RWPE2 (cell line): ENCODE data around the gene IGHMBP2.

Experiments used
- ATAC-seq: fragments of 200-7000 bp; cut with Tn5 transposase; 3 replicates; pipeline ENCODE4 v1.9.1; 2021; ENCODE audit warnings: low read depth
- DNase-seq: peaks from one replicate; pipeline ENCODE4 v3.0.0-alpha.2; 2020; ENCODE audit warnings: low spot score
- H3K27ac ChIP-seq: fragments of 450-650 bp; 2 replicates; pipeline ENCODE4 v1.5.1; 2017; ENCODE audit warnings: mild to moderate bottlenecking; ENCODE audit not compliant: poor library complexity, severe bottlenecking
- H3K27me3 ChIP-seq: fragments of 250-450 bp; sonication (Bioruptor Pico); 2 replicates; pipeline ENCODE4 v1.5.1; 2021; ENCODE audit warnings: mild to moderate bottlenecking, moderate library complexity; ENCODE audit not compliant: insufficient read depth, poor library complexity, severe bottlenecking
- H3K36me3 ChIP-seq: fragments of 250-450 bp; sonication (Bioruptor Pico); 2 replicates; pipeline ENCODE4 v1.5.1; 2020; ENCODE audit warnings: low read depth, mild to moderate bottlenecking, moderate library complexity
- H3K4me1 ChIP-seq: fragments of 250-450 bp; sonication (Bioruptor Pico); 2 replicates; pipeline ENCODE4 v1.5.1; 2021; ENCODE audit warnings: mild to moderate bottlenecking, moderate library complexity; ENCODE audit not compliant: insufficient read depth, poor library complexity, severe bottlenecking
- H3K4me3 ChIP-seq: fragments of 250-450 bp; sonication (Bioruptor Pico); 2 replicates; pipeline ENCODE4 v1.5.1; 2021; ENCODE audit warnings: mild to moderate bottlenecking, moderate library complexity; ENCODE audit not compliant: severe bottlenecking
- H3K9me3 ChIP-seq: fragments of 250-450 bp; sonication (Bioruptor Pico); 2 replicates; pipeline ENCODE4 v1.5.1; 2021; ENCODE audit warnings: mild to moderate bottlenecking, moderate library complexity; ENCODE audit not compliant: severe bottlenecking
- TF ChIP-seq, protein P1 (sequence below): fragments of 450-650 bp; IDR thresholded peaks from one replicate; pipeline ENCODE4 v1.5.1; 2017; ENCODE audit warnings: mild to moderate bottlenecking, moderate library complexity; ENCODE audit not compliant: poor library complexity, severe bottlenecking

IGHMBP2 gene

DNA sequence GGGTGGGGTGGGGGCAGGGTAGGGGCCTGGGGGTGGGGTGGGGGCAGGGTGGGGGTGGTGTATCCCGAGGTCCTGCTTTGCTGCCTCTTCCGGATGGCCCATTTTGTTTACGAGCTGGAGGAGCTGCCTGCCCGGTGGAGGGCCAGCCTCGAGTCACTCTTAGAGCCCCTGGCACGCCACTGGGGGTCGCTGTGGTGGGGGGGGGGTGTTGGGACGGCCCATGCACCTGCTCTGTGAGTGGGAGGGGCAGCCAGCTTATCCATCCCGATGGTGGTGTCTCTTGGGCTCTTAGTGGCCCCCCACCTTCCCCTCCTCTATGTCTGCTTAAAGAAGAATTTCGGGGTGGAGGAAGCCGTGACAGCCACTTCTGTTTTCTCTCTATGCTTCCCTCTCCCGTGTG is 52.5 kb downstream of the IGHMBP2 start:
- H3K27me3 ChIP-seq = no peaks in the 10 kb centered on the region
- H3K9me3 ChIP-seq = no peaks in the 10 kb centered on the region
- H3K27ac ChIP-seq = no peak overlapping the region
- H3K36me3 ChIP-seq = no peaks in the 10 kb centered on the region
- no peak for ATAC-seq
- H3K4me3 ChIP-seq = no peak overlapping the region
- no peak for DNase-seq
- H3K4me1 ChIP-seq = no peaks in the 10 kb centered on the region
- TF ChIP-seq, protein P1, sequence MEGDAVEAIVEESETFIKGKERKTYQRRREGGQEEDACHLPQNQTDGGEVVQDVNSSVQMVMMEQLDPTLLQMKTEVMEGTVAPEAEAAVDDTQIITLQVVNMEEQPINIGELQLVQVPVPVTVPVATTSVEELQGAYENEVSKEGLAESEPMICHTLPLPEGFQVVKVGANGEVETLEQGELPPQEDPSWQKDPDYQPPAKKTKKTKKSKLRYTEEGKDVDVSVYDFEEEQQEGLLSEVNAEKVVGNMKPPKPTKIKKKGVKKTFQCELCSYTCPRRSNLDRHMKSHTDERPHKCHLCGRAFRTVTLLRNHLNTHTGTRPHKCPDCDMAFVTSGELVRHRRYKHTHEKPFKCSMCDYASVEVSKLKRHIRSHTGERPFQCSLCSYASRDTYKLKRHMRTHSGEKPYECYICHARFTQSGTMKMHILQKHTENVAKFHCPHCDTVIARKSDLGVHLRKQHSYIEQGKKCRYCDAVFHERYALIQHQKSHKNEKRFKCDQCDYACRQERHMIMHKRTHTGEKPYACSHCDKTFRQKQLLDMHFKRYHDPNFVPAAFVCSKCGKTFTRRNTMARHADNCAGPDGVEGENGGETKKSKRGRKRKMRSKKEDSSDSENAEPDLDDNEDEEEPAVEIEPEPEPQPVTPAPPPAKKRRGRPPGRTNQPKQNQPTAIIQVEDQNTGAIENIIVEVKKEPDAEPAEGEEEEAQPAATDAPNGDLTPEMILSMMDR = no peak

DNA sequence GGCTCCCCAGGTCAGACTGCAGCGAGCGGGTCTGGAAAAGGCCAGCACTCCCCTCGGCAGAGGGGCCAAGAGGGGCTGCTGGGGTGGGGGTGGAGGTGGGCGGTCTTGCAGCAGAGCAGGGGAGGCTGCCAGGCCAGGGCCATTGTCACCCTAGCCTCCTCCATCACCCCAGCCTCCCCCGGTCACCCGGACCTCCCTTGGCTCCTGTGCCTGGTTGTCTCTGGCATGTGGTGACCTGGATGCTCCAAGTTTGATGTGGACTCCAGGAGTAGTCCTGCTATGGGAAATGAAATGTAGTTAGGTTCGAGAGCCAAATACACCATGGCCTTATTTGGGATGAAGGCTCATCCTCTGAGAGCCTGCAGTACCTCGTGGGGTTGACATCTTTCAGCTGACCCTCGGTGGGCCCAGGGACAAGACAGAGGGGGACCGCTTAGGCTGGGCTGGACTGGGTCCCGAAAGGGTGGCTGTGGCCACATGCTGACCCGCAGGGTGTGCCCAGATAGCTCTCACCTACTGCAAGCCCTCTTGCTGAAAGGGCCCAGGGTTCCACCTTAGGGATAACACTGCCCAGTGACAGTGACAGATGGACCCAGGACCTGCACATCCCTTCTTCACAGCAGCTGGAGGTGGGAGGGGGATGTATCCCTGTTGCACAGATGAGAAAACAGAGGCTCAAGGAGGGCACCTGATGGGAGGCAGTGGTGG is 53.0 kb downstream of the IGHMBP2 start:
- TF ChIP-seq, protein P1 = no peak
- Histone ChIP-seq H3K27me3 (no peaks in the 10 kb centered on the region), H3K36me3 (no peaks in the 10 kb centered on the region), H3K4me3 (no peak overlapping the region), H3K4me1 (no peaks in the 10 kb centered on the region), H3K27ac (no peak overlapping the region), H3K9me3 (no peaks in the 10 kb centered on the region)
- ATAC-seq (no peak), DNase-seq (no peak)

DNA sequence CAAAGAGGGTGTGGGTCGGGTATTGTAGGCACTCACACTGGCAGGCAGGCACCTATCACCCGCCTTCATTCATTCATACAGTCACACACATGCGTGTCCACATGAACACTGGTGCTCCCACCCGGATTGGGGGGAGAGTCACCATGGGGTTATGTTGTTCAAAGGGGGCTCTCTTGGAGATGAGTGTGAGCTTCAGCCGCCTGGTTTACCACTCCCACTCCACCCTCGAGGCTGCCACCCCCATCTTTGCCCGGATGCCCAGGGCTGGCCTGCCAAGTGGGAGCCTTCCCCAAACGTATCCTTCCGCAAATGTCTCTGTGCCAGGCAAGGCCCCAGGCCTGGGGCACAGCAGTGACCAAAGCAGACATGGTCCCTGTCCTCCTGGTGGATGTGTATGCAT is 54.5 kb downstream of the IGHMBP2 start:
- Histone ChIP-seq H3K27ac (no peak overlapping the region), H3K4me3 (no peak overlapping the region), H3K9me3 (no peaks in the 10 kb centered on the region), H3K36me3 (no peaks in the 10 kb centered on the region), H3K4me1 (no peaks in the 10 kb centered on the region), H3K27me3 (no peaks in the 10 kb centered on the region)
- ATAC-seq (no peak), DNase-seq (no peak)
- TF ChIP-seq, protein P1 = no peak

DNA sequence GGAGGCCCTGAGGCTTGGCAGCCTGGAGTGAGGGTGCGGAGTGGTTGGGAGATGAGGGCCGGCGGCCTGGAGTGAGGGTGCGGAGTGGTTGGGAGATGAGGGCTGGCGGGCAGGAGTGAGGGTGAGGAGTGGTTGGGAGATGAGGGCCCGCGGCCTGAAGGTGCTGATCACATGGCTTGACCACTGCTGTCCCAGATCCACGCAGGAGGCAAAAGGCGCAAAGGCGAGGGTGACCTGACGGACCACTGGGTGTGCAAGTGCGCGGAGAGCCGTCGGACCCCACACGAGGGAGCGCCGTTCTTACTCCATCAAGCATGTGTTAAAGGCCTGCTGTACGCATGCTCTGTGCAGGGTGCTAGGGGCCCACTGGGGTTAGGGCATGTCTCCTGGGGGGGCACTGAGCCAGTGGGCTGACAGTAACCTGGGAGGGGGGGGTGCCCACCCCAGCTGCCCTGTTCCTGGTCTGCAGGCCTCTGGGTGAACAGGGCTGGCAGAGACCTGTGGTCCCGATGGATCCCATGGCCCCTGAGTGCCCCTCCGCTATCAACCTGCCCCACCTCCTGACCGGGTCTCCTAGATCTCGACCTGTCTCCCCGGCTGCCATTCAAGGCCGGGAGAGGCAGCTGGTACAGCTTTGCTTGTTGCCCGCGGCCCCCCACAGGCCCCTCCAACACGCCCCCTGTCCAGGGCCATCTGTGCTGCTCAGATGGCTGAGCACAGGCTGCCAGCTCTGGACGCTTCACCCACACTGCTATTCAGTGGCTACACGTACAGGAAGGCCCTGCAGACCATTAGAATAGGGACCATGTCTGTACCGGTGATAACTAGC is 56.0 kb downstream of the IGHMBP2 start:
- Histone ChIP-seq H3K27me3 (no peaks in the 10 kb centered on the region), H3K4me1 (no peaks in the 10 kb centered on the region), H3K9me3 (no peaks in the 10 kb centered on the region), H3K27ac (no peak overlapping the region), H3K4me3 (no peak overlapping the region), H3K36me3 (no peaks in the 10 kb centered on the region)
- DNase-seq = no peak
- ATAC-seq = no peak
- TF ChIP-seq, protein P1 = no peak
